HG03064 (cell line): ENCODE measurements around the gene SNRNP48.

ENCODE experiments used
- ATAC-seq: cut with Tn5 transposase; IDR thresholded peaks from one replicate; pipeline ENCODE4 v1.9.1; 2021; ENCODE audit warnings: low read depth; ENCODE audit not compliant: unreplicated experiment

The SNRNP48 gene

GRCh38 chr6:7558781-7559180, 31.2 kb upstream of the SNRNP48 start:
- no peak for ATAC-seq

- no peak for ATAC-seq
These were observed 30.8 kb upstream of the SNRNP48 start for GRCh38 chr6:7559196-7559595.

- ATAC-seq, result no peak
These were observed 30.2 kb upstream of the SNRNP48 start for GRCh38 chr6:7559651-7560385.

- ATAC-seq, result no peak
These were observed 28.6 kb upstream of the SNRNP48 start for GRCh38 chr6:7561153-7561964.

- no peak for ATAC-seq
These were observed 27.2 kb upstream of the SNRNP48 start for GRCh38 chr6:7562769-7563168.

GRCh38 chr6:7566107-7566506, 23.9 kb upstream of the SNRNP48 start:
- ATAC-seq, result no peak

- ATAC-seq, result no peak
These were observed 23.3 kb upstream of the SNRNP48 start for GRCh38 chr6:7566617-7567173.

- no peak for ATAC-seq
These were observed 22.0 kb upstream of the SNRNP48 start for GRCh38 chr6:7568021-7568420.

- ATAC-seq, result no peak
These were observed 20.9 kb upstream of the SNRNP48 start for GRCh38 chr6:7569082-7569481.

GRCh38 chr6:7572213-7572943, 17.6 kb upstream of the SNRNP48 start:
- no peak for ATAC-seq

- ATAC-seq, result no peak
These were observed 15.5 kb upstream of the SNRNP48 start for GRCh38 chr6:7574500-7574899.

- ATAC-seq, result no peak
These were observed 11.5 kb upstream of the SNRNP48 start for GRCh38 chr6:7578516-7578915.

GRCh38 chr6:7578931-7579330, 11.1 kb upstream of the SNRNP48 start:
- ATAC-seq, result no peak

GRCh38 chr6:7579851-7580250, 10.1 kb upstream of the SNRNP48 start:
- no peak for ATAC-seq

- no peak for ATAC-seq
These were observed 9.5 kb upstream of the SNRNP48 start for GRCh38 chr6:7580537-7580926.

GRCh38 chr6:7580927-7581618, 8.9 kb upstream of the SNRNP48 start:
- no peak for ATAC-seq

GRCh38 chr6:7585287-7585930, 4.6 kb upstream of the SNRNP48 start:
- no peak for ATAC-seq

- ATAC-seq, result no peak
These were observed 2.3 kb upstream of the SNRNP48 start for GRCh38 chr6:7587631-7588100.

GRCh38 chr6:7588506-7588905, 1.5 kb upstream of the SNRNP48 start:
- no peak for ATAC-seq

GRCh38 chr6:7589221-7589620, 777 bp upstream of the SNRNP48 start:
- no peak for ATAC-seq
